NAMALWA (cell line): Measurements from ENCODE around the gene APOBEC2.

Source experiments
- DNase-seq: peaks from one replicate; pipeline ENCODE4 v3.0.0-alpha.2; 2015; ENCODE audit warnings: low spot score

Gene APOBEC2

GRCh38 chr6:41090841-41091761 is 38.1 kb downstream of the APOBEC2 start:
- no peak for DNase-seq

DNA sequence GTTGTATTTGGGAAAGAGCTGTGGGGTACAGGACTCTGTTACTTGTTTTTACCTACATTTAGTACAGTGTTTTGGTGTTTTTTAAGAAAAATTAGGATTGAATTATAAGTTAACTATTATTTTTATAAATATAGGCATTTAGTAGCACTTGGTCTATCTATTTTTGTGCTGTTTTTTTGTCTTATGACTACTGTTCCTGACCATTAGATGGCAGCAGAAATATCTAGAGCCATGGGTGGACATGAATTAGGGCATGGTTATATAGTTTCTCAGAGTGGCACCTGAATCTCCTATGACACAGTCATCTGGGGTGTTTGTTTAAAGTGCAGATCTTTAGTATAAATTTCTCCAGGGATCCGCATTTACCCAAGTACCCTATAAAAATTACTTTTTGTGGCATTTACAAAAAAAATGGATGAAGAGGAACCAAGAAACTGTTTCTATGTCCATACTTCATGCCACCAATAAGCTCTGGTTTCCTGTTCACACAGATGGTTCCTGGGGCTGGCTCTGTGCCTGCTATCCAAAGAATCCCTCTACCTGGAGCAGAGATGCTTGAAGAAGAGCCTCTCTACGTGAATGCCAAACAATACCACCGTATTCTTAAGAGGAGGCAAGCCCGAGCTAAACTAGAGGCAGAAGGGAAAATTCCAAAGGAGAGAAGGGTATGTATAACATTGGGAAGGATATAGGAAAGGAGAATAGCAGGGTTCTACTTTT is 39.6 kb downstream of the APOBEC2 start:
- peak; percentile 55 for DNase-seq

- DNase-seq = no peak
These were observed 40.7 kb downstream of the APOBEC2 start for GRCh38 chr6:41093729-41094128.

DNA sequence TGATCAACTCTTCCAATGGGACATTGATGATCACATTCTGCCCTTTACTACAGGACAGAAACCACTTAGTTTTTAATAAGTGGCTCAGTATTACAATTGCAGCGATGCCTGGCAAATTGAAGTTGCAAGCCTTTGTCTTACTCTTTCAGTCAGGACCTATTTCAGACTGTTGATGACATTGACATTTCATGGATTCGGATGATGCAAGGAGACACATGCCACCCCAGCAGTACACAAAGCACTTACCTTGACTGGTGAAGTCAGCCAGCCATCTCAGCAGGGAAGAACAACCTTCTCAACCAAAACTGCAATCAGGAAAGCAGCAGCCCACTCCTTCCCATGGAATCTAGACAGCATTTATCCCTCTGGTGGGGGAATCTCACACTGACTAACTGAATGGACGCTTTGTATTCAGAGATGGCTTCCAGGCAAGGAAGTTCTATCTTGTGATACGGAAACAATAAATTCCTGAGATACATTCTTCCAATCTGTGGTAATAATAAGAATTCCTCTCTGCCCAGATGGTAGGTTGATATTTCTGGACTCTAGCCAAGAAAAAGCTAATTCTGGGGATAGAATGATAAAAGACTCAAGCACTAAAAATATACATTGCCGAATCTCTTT is 44.6 kb downstream of the APOBEC2 start:
- DNase-seq = no peak

DNA sequence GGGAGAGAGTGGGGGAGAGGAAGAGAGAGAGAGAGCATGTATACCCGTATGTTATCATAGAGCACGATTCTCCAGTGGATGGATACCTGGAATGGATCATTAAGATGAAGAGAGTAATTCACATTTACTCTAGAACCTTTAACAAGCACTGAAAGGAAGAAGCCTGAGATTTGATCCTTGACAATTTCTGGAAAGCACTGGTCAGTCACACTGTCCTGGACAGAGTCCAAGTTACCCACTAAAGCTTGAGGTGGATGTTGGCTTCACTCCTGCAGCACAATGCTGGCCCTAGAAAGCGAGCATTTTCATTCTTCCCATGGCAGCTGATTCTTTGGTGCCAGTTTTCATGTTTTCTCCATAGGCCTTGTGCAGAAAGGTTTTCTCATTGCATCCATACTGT is 45.4 kb downstream of the APOBEC2 start:
- DNase-seq = no peak

- no peak for DNase-seq
These were observed 47.9 kb downstream of the APOBEC2 start for GRCh38 chr6:41100871-41101287.

DNA sequence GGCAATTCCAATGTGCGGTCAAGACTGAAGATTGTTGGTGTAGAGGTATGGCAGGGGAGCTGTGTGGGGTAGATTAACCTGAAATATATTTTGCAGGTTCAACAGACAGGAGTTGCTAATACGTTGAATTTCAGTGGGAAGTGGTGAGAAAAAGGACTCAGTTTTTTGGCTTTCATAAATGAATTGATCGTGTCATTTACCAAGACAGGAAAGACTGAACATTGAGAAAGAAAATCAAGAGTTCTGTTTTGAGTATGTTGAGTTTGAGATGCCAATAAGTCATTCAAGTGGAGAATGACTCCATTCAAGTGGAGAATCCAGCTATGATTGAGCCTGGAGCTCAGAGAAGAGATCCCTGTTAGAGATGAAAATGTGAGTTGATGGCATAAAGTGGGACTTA is 50.8 kb downstream of the APOBEC2 start:
- DNase-seq = no peak

GRCh38 chr6:41111017-41111416 is 58.0 kb downstream of the APOBEC2 start:
- DNase-seq = no peak
